Hippocampal formation (tissue), 2 donors: ENCODE data around the gene PEX14.
"Not testable (repeated sequence)": the region's sequence is repeated elsewhere in the genome, so short reads cannot be mapped to it uniquely, and the experiment has no call there.

Source experiments
- DNase-seq, 2 donors: peaks; one replicate each; lab custom pipeline; 2025; lab: John Stamatoyannopoulos, UW

The PEX14 gene, protein sequence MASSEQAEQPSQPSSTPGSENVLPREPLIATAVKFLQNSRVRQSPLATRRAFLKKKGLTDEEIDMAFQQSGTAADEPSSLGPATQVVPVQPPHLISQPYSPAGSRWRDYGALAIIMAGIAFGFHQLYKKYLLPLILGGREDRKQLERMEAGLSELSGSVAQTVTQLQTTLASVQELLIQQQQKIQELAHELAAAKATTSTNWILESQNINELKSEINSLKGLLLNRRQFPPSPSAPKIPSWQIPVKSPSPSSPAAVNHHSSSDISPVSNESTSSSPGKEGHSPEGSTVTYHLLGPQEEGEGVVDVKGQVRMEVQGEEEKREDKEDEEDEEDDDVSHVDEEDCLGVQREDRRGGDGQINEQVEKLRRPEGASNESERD

DNA sequence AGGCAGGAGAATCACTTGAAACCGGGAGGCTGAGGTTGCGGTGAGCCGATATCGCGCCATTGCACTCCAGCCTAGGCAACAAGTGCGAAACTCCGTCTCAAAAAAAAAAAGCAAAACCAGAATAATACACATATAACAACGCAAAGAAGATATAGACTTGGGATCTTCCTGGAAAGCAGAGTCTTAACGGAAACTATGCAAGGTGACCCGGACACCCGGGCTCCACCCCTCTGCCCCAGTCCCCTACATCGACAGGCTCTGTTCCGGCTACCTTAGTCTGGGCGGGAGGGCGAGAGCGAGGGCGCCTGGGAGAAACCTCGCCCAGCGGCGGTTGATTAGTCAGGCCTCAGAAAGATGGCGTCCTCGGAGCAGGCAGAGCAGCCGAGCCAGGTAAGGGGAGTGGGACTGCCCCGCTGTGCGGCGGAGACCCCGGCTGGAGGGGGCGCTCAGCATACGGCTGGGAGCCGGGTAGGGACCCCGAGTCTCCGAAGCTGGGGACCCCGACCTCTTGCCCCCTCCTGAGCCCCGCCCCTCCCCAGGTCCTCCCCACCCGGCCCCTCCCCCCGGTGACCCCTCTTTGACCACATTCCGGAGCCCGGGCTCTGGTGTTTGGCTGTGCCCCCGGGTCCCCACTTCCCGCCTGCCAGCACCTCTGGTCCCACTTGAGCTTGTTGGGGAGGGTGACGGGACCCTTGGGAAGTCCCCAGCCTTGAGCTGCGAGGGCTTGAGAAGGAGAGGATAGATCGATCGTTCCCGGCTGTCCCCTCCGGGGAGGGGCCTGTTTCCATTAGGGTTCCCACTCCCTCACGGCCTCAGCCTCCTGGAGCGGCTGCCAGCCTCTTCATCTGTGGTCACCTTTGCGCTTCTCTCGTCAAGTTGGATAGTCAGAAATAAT, at the start of gene PEX14:
TSS of gene PEX14 (plus strand) at position 338 of the 895 bp plus-strand sequence. CDS start at position 355, 17 bp downstream.
- peak; percentile 71 to 77 for DNase-seq

DNA sequence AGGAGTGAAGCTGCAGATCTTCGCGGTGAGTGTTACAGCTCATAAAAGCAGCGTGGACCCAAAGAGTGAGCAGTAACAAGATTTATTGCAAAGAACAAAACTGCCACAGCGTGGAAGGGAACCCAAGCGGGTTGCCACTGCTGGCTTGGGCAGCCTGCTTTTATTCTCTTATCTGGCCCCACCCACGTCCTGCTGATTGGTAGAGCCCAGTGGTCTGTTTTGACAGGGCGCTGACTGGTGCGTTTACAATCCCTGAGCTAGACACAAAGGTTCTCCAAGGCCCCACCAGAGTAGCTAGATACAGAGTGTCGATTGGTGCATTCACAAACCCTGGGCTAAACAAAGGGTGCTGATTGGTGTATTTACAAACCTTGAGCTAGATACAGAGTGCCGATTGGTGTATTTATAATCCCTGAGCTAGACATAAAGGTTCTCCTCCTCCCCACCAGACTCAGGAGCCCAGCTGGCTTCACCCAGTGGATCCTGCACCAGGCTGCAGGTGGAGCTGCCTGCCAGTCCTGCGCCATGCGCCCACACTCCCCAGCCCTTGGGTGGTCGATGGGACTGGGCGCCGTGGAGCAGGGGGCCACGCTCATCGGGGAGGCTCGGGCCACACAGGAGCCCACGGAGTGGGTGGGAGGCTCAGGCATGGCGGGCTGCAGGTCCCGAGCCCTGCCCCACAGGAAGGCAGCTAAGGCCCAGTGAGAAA, 48.8 kb upstream of the PEX14 start:
- not testable (repeated sequence) for DNase-seq

DNA sequence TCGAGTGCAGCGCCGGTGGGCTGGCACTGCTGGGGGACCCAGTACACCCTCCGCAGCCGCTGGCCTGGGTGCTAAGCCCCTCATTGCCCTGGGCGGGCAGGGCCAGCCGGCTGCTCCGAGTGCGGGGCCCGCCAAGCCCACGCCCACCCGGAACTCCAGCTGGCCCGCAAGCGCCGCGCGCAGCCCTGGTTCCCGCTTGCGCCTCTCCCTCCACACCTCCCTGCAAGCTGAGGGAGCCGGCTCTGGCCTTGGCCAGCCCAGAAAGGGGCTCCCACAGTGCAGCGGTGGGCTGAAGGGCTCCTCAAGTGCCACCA, 48.3 kb upstream of the PEX14 start:
- not testable (repeated sequence) for DNase-seq

DNA sequence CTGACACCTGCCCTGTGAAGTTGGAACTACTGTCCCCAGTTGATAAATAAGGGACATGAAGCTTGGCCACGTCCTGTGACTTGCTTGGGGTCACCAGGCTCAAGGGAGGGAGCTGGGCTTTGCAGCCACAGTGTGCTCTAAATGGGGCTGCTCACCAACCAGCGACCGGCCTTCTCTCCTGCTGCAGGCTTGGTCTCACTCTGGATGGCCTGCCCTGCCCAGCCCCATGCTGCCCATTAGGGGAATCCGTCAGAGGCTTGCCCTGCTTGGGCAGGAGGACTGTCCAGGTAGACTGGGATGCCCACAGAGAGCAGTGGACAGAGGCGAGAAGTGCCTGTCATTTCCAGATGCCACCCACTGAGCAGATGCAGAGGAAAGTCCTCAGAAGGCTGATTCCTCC, 45.8 kb upstream of the PEX14 start:
- DNase-seq = no peak

DNA sequence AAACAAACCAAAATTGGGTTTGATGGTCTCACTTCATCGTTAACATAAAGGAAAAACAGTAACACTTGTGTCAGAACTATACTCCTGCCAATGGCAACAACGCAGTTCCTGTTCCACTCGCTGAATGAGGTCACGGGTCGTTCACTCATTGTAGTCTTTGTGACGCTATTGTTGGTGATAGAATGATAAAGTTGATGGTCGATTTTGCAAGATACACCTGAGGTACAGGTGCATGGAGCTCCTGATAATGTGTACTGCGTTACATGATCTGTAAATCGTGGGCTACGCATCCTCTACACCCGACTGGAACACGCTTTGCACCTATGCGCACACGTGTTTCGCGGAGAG, 44.9 kb upstream of the PEX14 start:
- no peak for DNase-seq

DNA sequence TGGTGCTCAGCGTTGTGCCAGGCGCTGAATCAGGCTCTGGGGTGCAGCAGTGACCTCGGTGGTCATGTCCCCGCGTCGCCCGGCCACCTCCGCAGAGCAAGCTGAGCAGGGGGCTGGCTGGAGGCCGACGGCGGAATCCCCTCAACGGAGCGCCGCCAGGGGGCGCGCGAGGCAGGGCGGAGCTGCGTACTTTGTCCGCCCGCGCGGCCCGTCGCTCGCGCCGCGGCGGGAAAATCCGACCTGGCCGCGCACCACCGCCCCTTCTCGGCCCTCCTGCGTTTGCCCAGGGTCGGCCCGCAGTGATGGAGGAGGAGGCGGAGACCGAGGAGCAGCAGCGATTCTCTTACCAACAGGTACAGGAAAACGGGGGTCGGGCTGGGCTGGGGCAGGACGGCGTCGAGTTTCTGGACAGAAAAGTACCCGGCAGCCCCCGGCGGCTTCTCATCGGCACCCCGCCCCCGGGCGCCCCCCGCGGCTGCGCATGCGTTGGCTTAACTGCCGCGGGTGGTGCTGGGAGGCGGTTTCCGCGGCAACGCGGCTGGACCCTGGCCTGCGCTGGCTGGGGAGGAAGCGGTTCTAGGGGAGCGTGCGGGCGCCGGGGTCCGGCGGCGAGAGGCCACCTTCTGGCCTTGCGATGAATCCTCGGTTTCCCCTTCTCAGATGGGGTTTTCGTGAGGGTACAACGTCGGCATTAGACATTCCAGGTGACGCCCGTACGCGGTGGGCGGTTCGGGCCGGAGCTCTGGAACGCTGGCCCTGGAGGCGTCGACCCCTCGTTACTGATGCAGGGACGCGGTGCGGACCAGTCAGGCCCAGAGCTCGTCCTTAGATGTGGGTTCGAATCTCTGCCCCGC, 44.3 kb upstream of the PEX14 start, which contains the start of gene CENPS:
TSS of gene CENPS (plus strand) at position 218 of the 854 bp plus-strand sequence. CDS start at position 303, 85 bp downstream.
- DNase-seq = peak; percentile 86 to 88

DNA sequence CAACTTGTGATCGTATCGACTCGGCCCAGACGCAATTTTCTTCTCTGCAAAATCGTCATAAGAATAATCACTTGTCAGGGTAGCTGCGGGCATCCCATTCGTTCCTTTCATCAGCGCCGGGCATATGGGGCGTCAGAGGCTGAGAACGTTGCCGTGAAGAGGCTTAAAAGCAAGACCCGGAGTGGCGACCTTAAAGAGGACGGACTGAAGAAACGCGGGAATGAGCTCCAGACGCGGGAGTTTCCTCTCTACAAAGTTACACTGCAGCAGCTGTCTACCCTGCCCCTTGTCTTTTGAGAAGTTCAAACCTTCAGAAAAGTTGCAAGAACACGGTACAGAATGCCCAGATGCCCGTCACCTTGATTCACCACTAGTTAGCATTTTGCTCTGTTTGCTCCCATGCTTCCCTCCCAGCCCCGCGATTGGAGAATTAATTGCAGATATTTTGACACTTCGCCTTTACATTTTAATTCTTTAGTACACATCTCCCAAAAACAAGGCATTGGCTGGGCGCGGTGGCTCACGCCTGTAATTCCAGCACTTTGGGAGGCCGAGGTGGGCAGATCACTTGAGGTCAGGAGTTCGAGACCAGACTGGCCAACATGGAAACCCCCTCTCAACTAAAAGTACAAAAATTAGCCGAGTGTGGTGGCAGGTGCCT, 43.5 kb upstream of the PEX14 start:
- no peak for DNase-seq

DNA sequence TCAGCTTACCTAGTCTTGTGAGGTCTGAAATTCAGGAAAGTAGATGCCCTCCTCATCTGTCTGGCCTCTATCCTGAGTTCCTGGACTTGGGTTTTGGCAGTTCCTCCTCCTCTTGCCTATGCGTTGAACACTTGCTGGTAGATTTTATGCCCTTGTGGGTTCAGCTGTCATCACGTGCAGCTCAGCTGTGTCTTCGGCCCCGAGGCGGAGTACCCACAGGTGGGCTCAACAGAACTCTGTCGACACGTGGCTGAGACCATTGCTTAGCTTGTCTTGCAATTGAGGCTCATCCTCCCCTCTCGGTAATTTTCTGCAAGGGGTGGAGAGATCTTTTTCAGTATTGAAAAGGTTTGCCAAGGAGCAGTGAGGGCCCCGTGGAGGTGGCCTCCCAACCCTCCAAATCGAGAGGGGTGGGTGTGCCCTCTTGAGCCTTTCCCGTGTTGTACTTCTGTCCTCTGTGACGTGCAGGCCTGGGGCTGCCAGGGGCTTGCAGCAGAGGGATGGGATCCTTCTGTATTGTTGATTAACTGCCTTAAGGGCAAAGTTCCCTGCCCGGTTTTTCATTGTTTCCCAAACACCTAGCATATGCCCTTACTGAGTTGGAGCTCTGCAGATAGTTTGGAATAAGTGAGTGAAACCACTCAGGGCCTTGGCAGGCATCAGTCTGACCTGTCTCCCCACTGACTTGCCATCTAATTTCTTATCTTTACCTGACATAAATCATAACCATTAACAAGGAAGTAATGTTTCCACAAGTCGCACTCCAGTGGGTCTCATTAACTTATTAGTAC, 41.6 kb upstream of the PEX14 start:
- no peak for DNase-seq

DNA sequence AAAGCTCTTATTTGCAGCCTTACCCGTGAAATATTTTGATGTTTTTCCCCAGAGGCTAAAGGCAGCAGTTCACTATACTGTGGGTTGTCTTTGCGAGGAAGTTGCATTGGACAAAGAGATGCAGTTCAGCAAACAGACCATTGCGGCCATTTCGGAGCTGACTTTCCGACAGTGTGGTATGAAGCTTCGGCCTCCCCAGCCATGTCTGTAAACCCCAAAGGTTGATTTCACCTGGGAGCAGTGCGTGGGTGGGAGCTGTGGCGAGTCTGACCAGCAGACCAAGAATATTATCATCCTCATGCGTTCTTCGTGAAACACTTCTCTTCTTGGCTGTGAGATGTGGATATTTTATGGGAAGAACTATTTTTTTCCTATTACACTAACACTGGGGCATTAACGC, 41.0 kb upstream of the PEX14 start:
- no peak for DNase-seq

DNA sequence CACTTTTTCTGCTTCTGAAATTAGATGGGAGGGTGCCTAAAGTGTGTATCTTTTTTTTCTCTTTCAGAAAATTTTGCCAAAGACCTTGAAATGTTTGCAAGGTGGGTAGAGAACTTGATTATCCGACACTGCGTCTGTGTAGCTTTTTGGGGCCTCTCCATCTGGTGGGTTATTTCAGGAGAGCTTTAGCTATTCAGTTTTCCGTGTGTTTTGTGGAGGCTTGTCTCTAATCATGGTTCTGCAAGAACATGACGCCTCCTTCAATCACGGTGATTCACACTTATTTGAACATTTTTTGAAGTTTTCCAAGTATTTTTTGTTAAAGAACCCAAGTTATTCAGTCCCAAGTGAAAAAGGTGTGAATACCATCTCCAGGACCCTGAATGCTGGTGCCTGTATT, 40.2 kb upstream of the PEX14 start:
- no peak for DNase-seq

DNA sequence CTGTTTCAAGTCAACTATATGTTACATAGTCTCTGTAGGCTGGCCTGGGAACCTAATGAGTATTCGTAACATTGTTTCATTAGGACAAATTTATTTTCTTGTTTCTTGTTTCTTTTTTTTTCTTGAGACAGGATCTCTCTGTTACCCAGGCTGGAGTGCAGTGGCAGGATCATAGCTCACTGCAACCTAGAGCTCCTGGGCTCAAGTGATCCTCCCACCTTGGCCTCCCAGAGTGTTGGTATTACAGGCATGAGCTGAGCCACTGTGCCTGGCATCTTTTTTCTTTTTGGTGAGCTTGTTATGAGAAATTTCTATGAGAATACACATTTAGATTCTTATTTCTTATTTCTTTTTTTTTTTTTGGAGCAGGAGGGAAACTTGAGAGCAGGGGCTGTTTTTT, 37.7 kb upstream of the PEX14 start:
- no peak for DNase-seq

DNA sequence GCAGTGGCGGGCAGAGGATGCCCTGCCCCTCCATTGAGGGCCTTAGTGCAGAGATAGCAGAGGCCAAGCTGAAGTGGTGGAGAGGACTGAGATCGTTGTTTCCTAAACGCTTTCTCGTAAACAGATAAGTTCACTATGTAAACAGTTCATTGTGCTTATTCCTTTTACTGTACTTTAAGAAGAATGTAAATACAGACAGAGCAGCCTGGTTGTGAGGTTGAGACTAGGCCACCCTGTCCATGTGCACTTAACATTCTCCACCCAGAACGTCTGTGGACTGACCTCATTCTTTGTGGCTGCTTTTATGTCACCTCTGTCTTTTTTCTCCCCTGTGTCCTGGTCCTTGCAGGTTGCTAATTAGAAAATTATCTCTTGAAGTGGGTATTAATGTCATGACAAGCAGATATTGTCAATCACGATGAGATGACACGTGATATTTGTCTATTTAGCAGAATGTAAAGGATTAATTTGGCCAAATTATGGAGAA, 36.0 kb upstream of the PEX14 start:
- DNase-seq = no peak

DNA sequence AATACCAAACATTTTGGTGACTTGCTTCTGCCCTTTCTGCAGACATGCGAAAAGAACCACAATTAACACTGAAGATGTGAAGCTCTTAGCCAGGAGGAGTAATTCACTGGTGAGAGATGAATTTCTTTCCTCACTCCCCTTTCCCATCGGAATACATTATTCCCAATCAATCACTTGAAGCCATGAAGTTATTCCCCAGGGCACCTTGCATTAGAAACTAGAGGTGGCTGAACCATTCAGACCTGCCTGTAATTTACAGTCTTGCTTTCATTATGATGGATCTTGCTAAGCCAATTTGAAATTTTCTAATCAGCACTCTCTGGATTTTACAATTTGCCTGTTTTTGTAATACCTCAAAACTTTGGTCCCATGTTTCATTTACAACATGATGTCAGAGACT, 34.4 kb upstream of the PEX14 start:
- DNase-seq = no peak

DNA sequence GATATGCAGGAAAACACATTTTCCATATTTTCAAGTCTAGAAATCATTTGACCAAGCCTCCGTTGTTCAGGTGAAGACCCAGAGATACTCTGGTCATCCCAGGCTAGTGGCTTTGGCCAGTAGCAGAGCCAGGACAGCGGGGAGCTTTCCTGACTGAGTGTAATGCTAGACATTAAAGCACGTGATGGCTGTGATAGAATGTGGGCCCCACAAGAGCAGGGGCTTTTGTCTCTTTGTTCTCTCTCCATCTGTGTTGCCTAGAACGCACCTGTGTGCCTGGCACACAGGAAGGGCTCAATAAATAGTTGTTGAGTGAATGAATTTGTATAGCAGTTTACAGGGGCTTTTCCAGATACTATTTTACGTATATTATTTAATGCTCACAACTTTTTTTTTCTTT, 34.0 kb upstream of the PEX14 start:
- DNase-seq = no peak

DNA sequence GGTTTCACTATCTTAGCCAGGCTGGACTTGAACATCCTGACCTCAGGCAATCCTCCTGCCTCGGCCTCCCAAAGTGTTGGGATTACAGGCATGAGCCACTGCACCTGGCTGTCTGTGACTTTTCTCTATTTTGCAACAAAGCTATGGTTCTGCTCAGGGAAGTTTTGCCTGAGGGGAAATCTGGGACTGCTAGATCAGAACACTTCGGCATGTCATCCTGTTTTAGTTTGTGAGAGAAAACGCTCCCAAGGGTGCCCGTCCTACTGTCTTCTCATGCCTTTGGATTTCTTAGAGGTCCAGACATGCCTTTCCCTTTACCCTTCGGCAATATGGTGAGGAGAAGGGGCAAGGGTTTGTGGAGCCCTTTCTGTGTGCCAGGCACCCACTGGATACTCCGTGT, 30.5 kb upstream of the PEX14 start:
- DNase-seq = no peak

DNA sequence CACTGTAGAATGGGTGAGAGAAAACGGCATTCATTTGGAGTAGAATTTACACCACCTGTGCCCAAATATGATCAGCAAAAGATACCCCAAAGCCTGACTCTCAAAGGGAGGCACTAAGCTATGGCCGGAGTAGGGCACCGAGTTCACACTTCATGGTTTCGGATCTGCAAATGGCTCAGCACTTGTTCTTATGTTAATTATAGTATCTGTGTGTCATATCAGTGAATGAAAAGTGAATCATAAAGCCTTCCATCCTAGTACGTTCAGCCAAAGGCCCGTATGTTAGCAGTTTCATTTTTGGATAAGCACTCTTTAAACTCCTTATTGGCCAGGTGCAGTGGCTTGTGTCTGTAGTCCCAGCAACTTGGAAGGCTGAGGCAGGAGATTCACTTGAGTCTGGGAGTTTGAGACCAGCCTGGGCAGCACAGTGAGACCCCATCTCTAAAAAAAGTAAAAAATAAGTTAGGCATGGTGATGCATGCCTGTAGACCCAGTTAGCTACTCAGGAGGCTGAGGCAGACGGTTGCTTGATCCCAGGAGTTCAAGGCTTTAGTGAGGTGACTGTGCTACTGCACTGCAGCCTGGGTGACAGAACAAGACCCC, 29.9 kb upstream of the PEX14 start:
- DNase-seq = no peak

DNA sequence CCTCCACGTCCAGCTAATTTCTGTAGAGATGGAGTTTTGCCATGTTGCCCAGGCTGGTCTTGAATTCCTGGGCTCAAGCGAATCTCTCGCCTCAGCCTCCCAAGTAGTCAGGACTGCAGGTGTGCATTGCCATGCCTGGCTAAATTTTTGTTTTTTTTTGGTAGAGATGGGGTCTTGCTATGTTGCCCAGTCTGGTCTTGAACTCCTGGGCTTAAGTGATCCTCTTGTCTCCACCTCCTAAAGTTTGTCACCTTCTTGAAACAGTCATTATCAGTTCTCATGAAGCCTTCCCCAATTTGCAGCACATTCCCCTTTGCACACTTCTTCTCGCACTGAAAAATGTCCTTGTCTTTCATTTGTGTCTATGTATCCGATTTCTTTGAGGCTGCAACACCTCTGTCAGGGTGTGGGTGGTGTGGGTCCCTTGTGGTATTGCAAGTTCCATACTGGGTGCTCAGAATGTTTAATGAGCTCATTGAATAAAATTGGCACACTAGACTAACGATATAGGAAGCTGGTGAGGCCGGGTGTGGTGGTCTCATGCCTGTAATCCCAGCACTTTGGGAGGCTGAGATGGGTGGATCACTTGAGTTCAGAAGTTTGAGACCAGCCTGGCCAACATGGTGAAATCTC, 27.8 kb upstream of the PEX14 start:
- DNase-seq = no peak

DNA sequence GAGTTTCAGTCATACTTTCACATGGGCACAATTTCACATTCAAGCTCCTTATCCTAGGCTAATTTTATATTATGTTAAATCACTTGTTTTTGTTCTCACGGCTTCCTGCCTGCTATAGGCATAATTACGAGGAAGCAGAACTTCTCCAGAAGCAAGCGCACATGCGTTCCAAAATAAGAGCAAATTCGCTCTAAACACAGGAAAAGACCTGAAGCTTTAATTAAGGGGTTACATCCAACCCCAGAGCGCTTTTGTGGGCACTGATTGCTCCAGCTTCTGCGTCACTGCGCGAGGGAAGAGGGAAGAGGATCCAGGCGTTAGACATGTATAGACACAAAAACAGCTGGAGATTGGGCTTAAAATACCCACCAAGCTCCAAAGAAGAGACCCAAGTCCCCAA, 25.0 kb upstream of the PEX14 start, which contains the start of gene CORT:
TSS of gene CORT (plus strand) at position 281 of the 400 bp plus-strand sequence. CDS start 193 bp downstream, outside the sequence.
- no peak for DNase-seq
